MV-4-11 (cell line): ENCODE results near the gene MSH3.

Experiments
- DNase-seq: peaks from one replicate; lab custom pipeline; 2025; lab: John Stamatoyannopoulos, UW

MSH3 gene

DNA sequence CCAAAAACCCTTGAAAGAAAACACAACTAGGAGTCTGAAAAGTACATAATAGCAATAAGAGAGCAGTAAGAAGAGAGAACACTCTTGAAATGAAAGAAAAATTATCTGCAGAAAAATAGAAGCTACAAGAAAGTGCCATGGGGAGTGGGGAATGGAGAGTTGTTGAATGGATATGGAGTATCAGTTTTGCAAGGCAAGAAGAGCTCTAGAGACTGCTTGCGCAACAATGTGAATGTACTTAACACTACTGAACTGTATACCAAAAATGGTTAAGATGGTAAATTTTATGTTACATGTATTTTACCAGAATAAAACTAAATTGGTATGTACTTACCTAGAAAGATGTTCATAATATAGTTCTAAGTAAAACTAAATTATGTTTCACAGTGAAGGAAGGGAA lies 251.0 kb downstream of the MSH3 start:
- peak; percentile 42 for DNase-seq

DNA sequence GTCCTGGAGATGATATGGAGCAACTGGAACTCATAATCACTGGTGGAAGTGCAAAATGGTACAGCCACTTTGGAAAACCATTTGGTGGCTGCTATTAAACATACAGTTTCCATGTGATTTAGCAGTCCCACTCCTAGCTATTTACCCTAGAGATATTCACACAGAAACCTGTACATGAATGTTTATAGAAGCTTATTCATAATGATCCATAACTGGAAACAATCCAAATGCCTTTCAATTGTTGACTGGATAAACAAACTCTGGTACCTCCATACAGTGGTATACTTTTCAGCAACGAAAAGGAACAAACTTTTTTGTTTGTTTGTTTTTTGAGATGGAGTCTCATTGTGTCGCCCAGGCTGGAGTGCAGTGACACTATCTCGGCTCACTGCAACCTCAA lies 258.0 kb downstream of the MSH3 start:
- no peak for DNase-seq

DNA sequence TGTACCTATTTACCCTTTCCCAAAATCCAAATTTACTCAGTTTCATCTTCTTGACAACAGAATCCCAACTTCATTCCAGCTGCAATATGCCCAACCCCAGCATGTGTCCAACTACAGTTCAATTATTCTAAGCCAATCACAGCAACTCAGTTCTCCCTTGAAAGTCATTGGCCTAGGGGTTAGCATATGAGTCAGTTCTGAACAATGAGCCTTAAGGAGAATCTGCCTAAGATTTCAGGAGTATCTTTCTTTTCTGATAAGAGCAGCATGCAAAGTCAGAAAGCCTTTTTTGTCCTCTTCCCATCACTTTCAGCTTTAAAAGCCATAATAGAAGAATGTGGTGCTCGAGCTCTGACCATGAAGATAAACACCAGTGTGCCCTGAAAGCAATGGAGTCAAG lies 261.3 kb downstream of the MSH3 start:
- DNase-seq = no peak

DNA sequence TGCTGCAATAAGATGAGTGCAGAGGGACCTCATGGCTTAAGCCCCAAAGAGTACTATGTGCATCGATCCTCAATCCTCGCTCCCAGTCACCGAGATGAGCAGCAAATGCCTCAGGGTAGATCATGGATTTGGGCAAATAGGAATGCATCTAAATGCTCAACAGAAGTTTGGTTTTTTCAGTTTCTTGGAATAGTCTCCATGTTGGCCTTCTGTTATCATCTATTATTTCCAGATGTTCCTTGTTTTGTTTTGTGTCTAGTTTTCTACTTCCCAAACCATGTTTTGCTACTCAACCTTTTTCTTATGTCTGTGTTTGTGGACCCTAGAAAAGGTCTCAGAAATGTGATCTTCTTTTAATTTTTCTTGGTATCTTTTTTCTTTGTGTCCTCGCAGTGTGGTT lies 262.2 kb downstream of the MSH3 start:
- DNase-seq = no peak

DNA sequence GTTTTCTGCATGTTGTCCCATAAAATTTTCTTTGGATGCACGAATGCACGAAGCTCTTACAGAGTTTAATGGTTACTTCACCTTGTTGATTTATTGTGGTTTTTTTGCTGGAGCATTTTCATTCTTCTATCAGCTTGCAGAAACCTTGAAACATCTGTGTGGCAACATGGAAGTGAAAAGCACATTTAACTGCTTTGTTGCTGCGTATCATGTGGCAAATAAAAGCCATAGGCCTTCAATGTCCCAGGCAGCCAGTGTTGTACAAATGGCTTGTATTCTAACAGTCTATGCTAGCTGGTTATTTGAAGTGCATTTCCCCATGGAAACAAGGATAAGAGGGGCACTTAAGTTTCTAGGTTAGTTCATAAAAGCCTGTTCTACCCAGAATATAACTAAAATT lies 263.2 kb downstream of the MSH3 start:
- no peak for DNase-seq

DNA sequence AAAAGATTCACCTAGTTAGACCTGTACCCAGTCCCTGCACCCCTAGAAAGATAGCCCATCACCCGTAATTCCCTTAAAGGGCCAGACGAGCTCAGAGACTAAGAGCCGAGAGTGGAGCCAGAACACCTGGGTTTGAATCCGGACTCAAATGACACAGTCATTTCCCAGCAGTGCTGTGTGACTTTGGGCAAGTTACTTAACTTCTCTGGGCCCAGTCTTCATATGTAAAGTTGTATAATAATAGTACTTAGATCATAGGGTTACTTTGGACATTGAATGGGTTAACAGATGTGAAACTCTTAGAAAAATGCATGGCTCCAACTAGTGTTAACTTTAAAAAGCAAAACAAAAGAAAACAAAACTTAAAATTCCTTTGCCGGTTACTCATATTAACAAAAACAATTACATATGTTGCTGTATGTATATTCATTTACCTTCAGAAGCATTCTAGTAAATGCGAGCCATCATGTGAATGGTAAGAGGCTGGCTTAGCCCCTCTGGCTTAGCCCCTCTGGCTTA lies 265.3 kb downstream of the MSH3 start:
- DNase-seq = no peak

DNA sequence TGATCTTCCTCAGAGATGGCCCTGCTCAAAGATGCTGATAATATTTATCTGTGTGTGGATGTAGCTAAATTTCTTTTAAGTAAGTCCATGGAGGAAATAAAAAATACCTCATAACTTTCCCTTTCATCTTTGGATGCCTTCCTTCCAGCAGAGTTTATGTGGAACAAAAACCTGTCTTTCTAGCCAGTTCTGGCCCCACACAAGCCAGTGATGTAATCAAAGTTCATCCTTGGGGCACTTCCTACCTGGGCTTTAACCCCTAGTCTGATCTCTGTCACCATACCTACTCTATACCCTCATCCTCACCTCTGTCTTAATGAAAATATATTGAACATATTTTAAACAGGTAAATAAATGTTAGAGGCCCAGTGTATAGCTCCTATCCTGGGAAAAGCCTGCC lies 265.9 kb downstream of the MSH3 start:
- no peak for DNase-seq

DNA sequence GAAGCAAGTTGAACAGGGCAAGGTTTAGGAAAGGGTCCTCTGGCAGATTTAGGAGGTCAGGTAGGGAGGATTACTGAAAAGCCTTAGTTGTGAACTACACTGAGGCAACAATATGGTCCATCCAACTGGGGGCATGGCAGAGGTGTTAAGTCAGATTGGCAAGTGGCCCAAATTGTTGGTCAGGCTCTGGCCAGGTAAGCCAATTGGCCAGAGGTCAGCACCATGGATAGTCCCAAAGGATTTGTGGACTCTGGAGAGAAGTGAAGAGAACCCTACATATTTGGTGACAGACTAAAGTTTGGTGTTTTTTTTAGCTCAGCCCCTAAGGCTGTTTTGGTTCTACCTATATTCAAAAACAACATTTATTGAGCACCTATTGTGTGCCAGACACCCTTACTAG lies 266.6 kb downstream of the MSH3 start:
- no peak for DNase-seq

DNA sequence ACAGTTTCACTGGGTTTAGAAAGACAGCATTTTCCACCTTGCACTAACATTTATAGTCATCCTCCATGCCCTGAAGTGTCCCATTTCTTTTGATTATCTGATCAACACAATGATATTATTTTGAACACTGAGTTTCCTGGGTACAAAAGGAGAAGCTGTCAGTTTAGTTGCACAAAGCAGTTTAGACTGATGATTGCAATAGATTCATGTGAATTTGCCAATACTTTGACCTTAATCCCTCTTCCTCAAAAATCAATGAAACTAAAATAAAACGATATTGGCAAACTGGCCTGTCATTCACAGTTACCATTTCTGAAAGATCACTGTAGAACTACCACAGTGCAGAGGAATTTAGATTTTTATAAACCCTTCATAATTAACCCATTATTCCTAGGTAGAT lies 271.5 kb downstream of the MSH3 start:
- DNase-seq = peak; percentile 71
